HCT116 (cell line): ENCODE results near the gene HEBP1. TPM values are rescaled to one million over a fixed set of nuclear protein-coding genes. Genes with fewer than 3 reads are reported as not detected.

Experiments
- ATAC-seq: fragments of 200-7000 bp; cut with Tn5 transposase; 2 replicates; pipeline ENCODE4 v1.9.1; 2020; ENCODE audit warnings: mild to moderate bottlenecking, moderate library complexity
- BruUV-seq: library from RNA; stranded (reverse); fragments of 400-500 nt; replicated peaks from 2 replicates; lab custom pipeline; 2021; lab: Mats Ljungman, UMichigan
- CTCF ChIA-PET: fragments of 300-600 bp; sonication (Branson Sonifier 250); formaldehyde crosslinking; loops from one replicate; lab custom pipeline; 2021; ENCODE audit warnings: antibody characterized with exemption; lab: Charles Lee
- POLR2A ChIA-PET: fragments of 300-600, 350-600 bp; sonication (Branson Sonifier 250); formaldehyde crosslinking; loops from one replicate; lab custom pipeline; 2021; ENCODE audit warnings: antibody characterized with exemption; lab: Charles Lee
- RAD21 ChIA-PET, 2 experiments: fragments of 300-600 bp; sonication (Branson Sonifier 250); formaldehyde crosslinking; loops; one replicate each; lab custom pipeline; 2023; ENCODE audit warnings: low total read pairs in 2 of 2; ENCODE audit not compliant: uncharacterized antibody in 2 of 2, unreplicated experiment in 2 of 2, low non-redundant PET in 1 of 2; lab: Charles Lee
- DNase-seq: peaks from one replicate; pipeline ENCODE4 v3.0.0-alpha.2; 2010; ENCODE audit warnings: low read depth, low spot score
- H2AFZ ChIP-seq: fragments of 200-600 bp; shearing (Covaris generic), sonication (generic); 2 replicates; pipeline ENCODE4 v1.6.1; 2017; ENCODE audit warnings: low read depth, mixed run types, mixed read lengths, antibody characterized with exemption, low read length; ENCODE audit not compliant: poor library complexity, severe bottlenecking
- H3K27ac ChIP-seq: 2 replicates; pipeline ENCODE4 v1.5.1; 2012; ENCODE audit warnings: low read depth, low read length
- H3K27me3 ChIP-seq: fragments of 200-600 bp; sonication (generic); 2 replicates; pipeline ENCODE4 v1.6.1; 2016; ENCODE audit warnings: mixed run types, low read length, mixed read lengths; ENCODE audit not compliant: insufficient read depth
- H3K36me3 ChIP-seq, 2 experiments: fragments of 200-500 bp in 1 of 2; fragments of 200-600 bp in 1 of 2; sonication (Bioruptor generic) in 1 of 2; sonication (generic) in 1 of 2; 2 replicates each; pipeline versions ENCODE4 v1.5.1 to v1.6.1; 2014 to 2016; ENCODE audit warnings: low read length in 2 of 2, inconsistent platforms in 1 of 2, mixed read lengths in 1 of 2, mixed run types in 1 of 2; ENCODE audit not compliant: insufficient read depth in 2 of 2, control insufficient read depth in 1 of 2
- H3K4me1 ChIP-seq, 2 experiments: fragments of 200-600 bp in 1 of 2; sonication (generic) in 1 of 2; 2 replicates each; pipeline versions ENCODE4 v1.5.1 to v1.6.1; 2012 to 2017; ENCODE audit warnings: low read length in 2 of 2, inconsistent platforms in 1 of 2, mild to moderate bottlenecking in 1 of 2, mixed read lengths in 1 of 2, mixed run types in 1 of 2, moderate library complexity in 1 of 2; ENCODE audit not compliant: insufficient read depth in 2 of 2, control insufficient read depth in 1 of 2
- H3K4me2 ChIP-seq: fragments of 200-600 bp; sonication (generic); 2 replicates; pipeline ENCODE4 v1.6.1; 2017; ENCODE audit warnings: mixed run types, low read length, mixed read lengths
- H3K4me3 ChIP-seq, 2 experiments: fragments of 200-600 bp in 1 of 2; sonication (generic) in 1 of 2; replicated peaks in 1 of 2; 2 replicates each; pipeline ENCODE4 v1.5.1; 2011 to 2016; ENCODE audit warnings: low read length in 2 of 2, control low read depth in 1 of 2, low read depth in 1 of 2, mild to moderate bottlenecking in 1 of 2, mixed read lengths in 1 of 2, mixed run types in 1 of 2
- H3K79me2 ChIP-seq: fragments of 200-600 bp; sonication (generic); 2 replicates; pipeline ENCODE4 v1.6.1; 2017; ENCODE audit warnings: mild to moderate bottlenecking, mixed run types, low read length, moderate library complexity, mixed read lengths; ENCODE audit not compliant: insufficient read depth
- H3K9ac ChIP-seq: fragments of 200-600 bp; sonication (generic); 2 replicates; pipeline ENCODE4 v1.6.1; 2016; ENCODE audit warnings: low read length, mixed read lengths
- H3K9me2 ChIP-seq: fragments of 200-600 bp; sonication (generic), shearing (Covaris generic); 2 replicates; pipeline ENCODE4 v1.6.1; 2017; ENCODE audit warnings: mixed run types, mild to moderate bottlenecking, moderate library complexity; ENCODE audit not compliant: insufficient read depth
- H3K9me3 ChIP-seq, 2 experiments: fragments of 200-500 bp in 1 of 2; fragments of 200-600 bp in 1 of 2; sonication (Bioruptor generic) in 1 of 2; sonication (generic) in 1 of 2; 2 replicates each; pipeline ENCODE4 v1.6.1; 2014 to 2017; ENCODE audit warnings: low read length in 2 of 2, mixed read lengths in 2 of 2, inconsistent platforms in 1 of 2, low read depth in 1 of 2, mild to moderate bottlenecking in 1 of 2, mixed run types in 1 of 2, moderate library complexity in 1 of 2; ENCODE audit not compliant: control insufficient read depth in 1 of 2, insufficient read depth in 1 of 2
- H4K20me1 ChIP-seq: fragments of 200-600 bp; sonication (generic), shearing (Covaris generic); 2 replicates; pipeline ENCODE4 v1.6.1; 2017; ENCODE audit warnings: mixed run types, mild to moderate bottlenecking, moderate library complexity; ENCODE audit not compliant: insufficient read depth
- ATF3 ChIP-seq: IDR thresholded peaks from 2 replicates; pipeline ENCODE4 v1.6.1; 2012
- EZH2phosphoT487 ChIP-seq: fragments of 200-600 bp; IDR thresholded peaks from 2 replicates; pipeline ENCODE4 v1.6.1; 2018; ENCODE audit warnings: antibody characterized with exemption, borderline replicate concordance
- POLR2A ChIP-seq: IDR thresholded peaks from 2 replicates; pipeline ENCODE4 v1.7.0; 2011; ENCODE audit warnings: borderline replicate concordance; ENCODE audit not compliant: insufficient read depth, insufficient read length; ENCODE audit errors: extremely low read depth
- RAD21 ChIP-seq: IDR thresholded peaks from 2 replicates; pipeline ENCODE4 v1.6.1; 2012; ENCODE audit warnings: low read depth, mild to moderate bottlenecking
- SIN3A ChIP-seq: IDR thresholded peaks from 2 replicates; pipeline ENCODE4 v1.6.1; 2012; ENCODE audit warnings: low read depth
- SP1 ChIP-seq: IDR thresholded peaks from 2 replicates; pipeline ENCODE4 v1.6.1; 2012; ENCODE audit warnings: low read depth
- ZFX ChIP-seq: fragments of 450-650 bp; IDR thresholded peaks from 2 replicates; pipeline ENCODE4 v1.6.1; 2017
- intact Hi-C: fragments of 100-400 bp; cut with micrococcal nuclease; formaldehyde crosslinking; loops from 2 replicates; pipeline ENCODE4 v1.10.0; 2022
- total RNA-seq: library from RNA; stranded (reverse); gene quantifications from one replicate; pipeline ENCODE4 v1.2.1, GENCODE V29; 2021; ENCODE audit not compliant: unreplicated experiment

The HEBP1 gene
- total RNA-seq, 1 experiment from 2014 or later: 41.0 TPM

- no peaks in the 10 kb centered on the region for H4K20me1 ChIP-seq
These were observed 58.4 kb downstream of the HEBP1 start for GRCh38 chr12:12941450-12942350.

GRCh38 chr12:12939888-12940287 lies 60.2 kb downstream of the HEBP1 start:
- RAD21 ChIA-PET: no interaction called here
- CTCF ChIA-PET: no interaction called here
- intact Hi-C loops: no loop called here

More at GRCh38 chr12:12941450-12942350, 58.4 kb downstream of the HEBP1 start:
- ATAC-seq: no peak
- CTCF ChIA-PET: no interaction called here
- no peak overlapping the region for H3K4me3 ChIP-seq
- H3K27ac ChIP-seq: no peak overlapping the region
- no peak overlapping the region for H3K9ac ChIP-seq
- H3K27me3 ChIP-seq: no peaks in the 10 kb centered on the region
- no peak overlapping the region for H3K4me2 ChIP-seq
- intact Hi-C loops: no loop called here
- H3K4me1 ChIP-seq: no peaks in the 10 kb centered on the region
- TF ChIP-seq RAD21 (no peak), SIN3A (no peak)
- no peaks in the 10 kb centered on the region for H3K79me2 ChIP-seq
- H3K36me3 ChIP-seq: no peaks in the 10 kb centered on the region
- RAD21 ChIA-PET: no interaction called here
- no peak for DNase-seq
- H3K9me3 ChIP-seq: no peaks in the 10 kb centered on the region
- no peaks in the 10 kb centered on the region for H3K9me2 ChIP-seq
- no TSS peak for BruUV-seq
- H2AFZ ChIP-seq: no peak overlapping the region
- POLR2A ChIA-PET: no interaction called here

More at GRCh38 chr12:12939888-12940287, 60.2 kb downstream of the HEBP1 start:
- BruUV-seq: no TSS peak
- Histone ChIP-seq H3K27ac (no peak overlapping the region), H2AFZ (no peak overlapping the region), H3K4me1 (no peaks in the 10 kb centered on the region), H3K4me2 (no peak overlapping the region), H3K9ac (no peak overlapping the region), H3K9me2 (no peaks in the 10 kb centered on the region), H3K27me3 (no peaks in the 10 kb centered on the region), H3K79me2 (no peaks in the 10 kb centered on the region)
- POLR2A ChIA-PET: no interaction called here
- no peak for ATAC-seq
- no peak for DNase-seq
- TF ChIP-seq EZH2phosphoT487: no peak
- TF ChIP-seq ZFX: no peak
- TF ChIP-seq ATF3: no peak
- TF ChIP-seq SP1: no peak
- TF ChIP-seq POLR2A: no peak
- TF ChIP-seq RAD21: no peak
- TF ChIP-seq, all 23 proteins: peak for 0
- Histone ChIP-seq H4K20me1 (no peaks in the 10 kb centered on the region), H3K9me3 (no peaks in the 10 kb centered on the region), H3K36me3 (no peaks in the 10 kb centered on the region), H3K4me3 (no peak overlapping the region)
